HEK293 (cell line): ENCODE measurements around the gene OR52K1.

Experiments used
- CTCF ChIA-PET: fragments of 350-600 bp; formaldehyde crosslinking; extraction: SDS; loops from one replicate; lab custom pipeline; 2021; ENCODE audit warnings: antibody characterized with exemption; lab: Yijun Ruan, JAX
- POLR2A ChIA-PET: fragments of 300-600 bp; formaldehyde crosslinking; extraction: SDS; loops from one replicate; lab custom pipeline; 2020; ENCODE audit warnings: antibody characterized with exemption, inconsistent platforms; lab: Yijun Ruan, JAX
- H3K27ac ChIP-seq: fragments of 200-500 bp; sonication (Bioruptor generic); 2 replicates; pipeline ENCODE4 v1.5.1; 2014; ENCODE audit warnings: low read depth, low read length, control low read depth, inconsistent platforms; ENCODE audit errors: extremely low read depth
- H3K36me3 ChIP-seq, 2 experiments: fragments of 200-500 bp in 1 of 2; sonication (Bioruptor generic) in 1 of 2; 1 replicate in 1 of 2; 2 replicates in 1 of 2; pipeline ENCODE4 v1.5.1; 2014 to 2017; ENCODE audit warnings: inconsistent platforms in 2 of 2, low read length in 2 of 2; ENCODE audit not compliant: control insufficient read depth in 2 of 2, insufficient read depth in 1 of 2
- H3K4me1 ChIP-seq: fragments of 200-500 bp; sonication (Bioruptor generic); 2 replicates; pipeline ENCODE4 v1.5.1; 2014; ENCODE audit warnings: mild to moderate bottlenecking, low read length, inconsistent platforms; ENCODE audit not compliant: control insufficient read depth, insufficient read depth
- H3K4me3 ChIP-seq: 2 replicates; pipeline ENCODE4 v1.5.1; 2011; ENCODE audit warnings: low read depth, mild to moderate bottlenecking, control low read depth, low read length, moderate library complexity
- H3K9me3 ChIP-seq: fragments of 200-500 bp; sonication (Bioruptor generic); 2 replicates; pipeline ENCODE4 v1.5.1; 2014; ENCODE audit warnings: low read depth, low read length, inconsistent platforms; ENCODE audit not compliant: control insufficient read depth, insufficient read depth
- BCL11B ChIP-seq: fragments of 450-650 bp; formaldehyde crosslinking; IDR thresholded peaks from 2 replicates; pipeline ENCODE4 v1.5.1; 2016; ENCODE audit warnings: low read depth, missing biosample characterization, missing genetic modification characterization
- ZNF132 ChIP-seq: fragments of 450-650 bp; formaldehyde crosslinking; IDR thresholded peaks from 2 replicates; pipeline ENCODE4 v1.5.1; 2017; ENCODE audit warnings: missing biosample characterization, missing genetic modification characterization, borderline replicate concordance
- ZNF660 ChIP-seq: fragments of 450-650 bp; IDR thresholded peaks from 2 replicates; pipeline ENCODE4 v1.5.1; 2018; ENCODE audit warnings: missing biosample characterization, mild to moderate bottlenecking, missing genetic modification characterization
- ZNF776 ChIP-seq: fragments of 450-650 bp; formaldehyde crosslinking; IDR thresholded peaks from 2 replicates; pipeline ENCODE4 v1.5.0; 2017; ENCODE audit warnings: missing biosample characterization, missing genetic modification characterization, borderline replicate concordance
- TF ChIP-seq, protein P1 (sequence below): fragments of 450-650 bp; formaldehyde crosslinking; IDR thresholded peaks from 2 replicates; pipeline ENCODE4 v1.5.1; 2016; ENCODE audit warnings: missing biosample characterization, missing genetic modification characterization
- TF ChIP-seq, protein P2 (sequence below): fragments of 450-650 bp; formaldehyde crosslinking; IDR thresholded peaks from 2 replicates; pipeline ENCODE4; 2016; ENCODE audit warnings: missing biosample characterization, missing genetic modification characterization
- TF ChIP-seq, protein P3 (sequence below): fragments of 450-650 bp; formaldehyde crosslinking; IDR thresholded peaks from 2 replicates; pipeline ENCODE4 v1.5.1; 2016; ENCODE audit warnings: missing biosample characterization, missing genetic modification characterization
- TF ChIP-seq, protein P4 (sequence below): sonication (generic); formaldehyde crosslinking; IDR thresholded peaks from 2 replicates; pipeline ENCODE4 v1.8.1; 2022; ENCODE audit warnings: mild to moderate bottlenecking, moderate library complexity, missing genetic modification reagents
- TF ChIP-seq, protein P5 (sequence below): fragments of 450-650 bp; formaldehyde crosslinking; IDR thresholded peaks from 2 replicates; pipeline ENCODE4 v1.5.1; 2016; ENCODE audit warnings: missing biosample characterization, missing genetic modification characterization

The OR52K1 gene

DNA sequence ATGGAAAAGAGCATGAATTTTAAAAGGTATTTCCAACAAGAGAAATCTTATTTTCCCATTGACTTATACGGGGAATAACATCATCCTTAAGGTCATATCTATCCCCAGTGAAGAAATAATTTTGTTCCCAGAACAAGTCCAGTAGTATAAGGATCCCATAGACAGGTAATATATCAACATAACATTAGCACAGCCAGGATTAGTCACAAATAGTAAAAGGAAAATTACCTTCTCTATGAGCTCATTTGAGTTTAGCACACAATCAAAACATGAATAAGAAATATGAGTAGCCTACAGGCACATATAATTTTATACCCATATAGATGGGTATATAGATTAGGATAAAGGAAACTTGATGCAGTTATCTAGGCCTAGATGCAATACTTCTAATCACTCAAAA lies 2.8 kb upstream of the OR52K1 start:
- no peak overlapping the region for H3K27ac ChIP-seq
- TF ChIP-seq, protein P1, sequence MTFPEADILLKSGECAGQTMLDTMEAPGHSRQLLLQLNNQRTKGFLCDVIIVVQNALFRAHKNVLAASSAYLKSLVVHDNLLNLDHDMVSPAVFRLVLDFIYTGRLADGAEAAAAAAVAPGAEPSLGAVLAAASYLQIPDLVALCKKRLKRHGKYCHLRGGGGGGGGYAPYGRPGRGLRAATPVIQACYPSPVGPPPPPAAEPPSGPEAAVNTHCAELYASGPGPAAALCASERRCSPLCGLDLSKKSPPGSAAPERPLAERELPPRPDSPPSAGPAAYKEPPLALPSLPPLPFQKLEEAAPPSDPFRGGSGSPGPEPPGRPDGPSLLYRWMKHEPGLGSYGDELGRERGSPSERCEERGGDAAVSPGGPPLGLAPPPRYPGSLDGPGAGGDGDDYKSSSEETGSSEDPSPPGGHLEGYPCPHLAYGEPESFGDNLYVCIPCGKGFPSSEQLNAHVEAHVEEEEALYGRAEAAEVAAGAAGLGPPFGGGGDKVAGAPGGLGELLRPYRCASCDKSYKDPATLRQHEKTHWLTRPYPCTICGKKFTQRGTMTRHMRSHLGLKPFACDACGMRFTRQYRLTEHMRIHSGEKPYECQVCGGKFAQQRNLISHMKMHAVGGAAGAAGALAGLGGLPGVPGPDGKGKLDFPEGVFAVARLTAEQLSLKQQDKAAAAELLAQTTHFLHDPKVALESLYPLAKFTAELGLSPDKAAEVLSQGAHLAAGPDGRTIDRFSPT (tag by site-specific recombination) = 0 out of 2 replicates have a peak, but pooled peaks have one; percentile 31
- TF ChIP-seq ZNF132 = no peak
- H3K4me1 ChIP-seq = no peaks in the 10 kb centered on the region
- ChIA-PET CTCF (interaction anchor here (1.3 kb wide), 1 partner anchor 14 kb away, joined by 3 read pairs; no protein-coding TSS in a partner anchor), POLR2A (no interaction called here)
- no peaks in the 10 kb centered on the region for H3K9me3 ChIP-seq
- H3K4me3 ChIP-seq = no peak overlapping the region
- H3K36me3 ChIP-seq = no peaks in the 10 kb centered on the region

DNA sequence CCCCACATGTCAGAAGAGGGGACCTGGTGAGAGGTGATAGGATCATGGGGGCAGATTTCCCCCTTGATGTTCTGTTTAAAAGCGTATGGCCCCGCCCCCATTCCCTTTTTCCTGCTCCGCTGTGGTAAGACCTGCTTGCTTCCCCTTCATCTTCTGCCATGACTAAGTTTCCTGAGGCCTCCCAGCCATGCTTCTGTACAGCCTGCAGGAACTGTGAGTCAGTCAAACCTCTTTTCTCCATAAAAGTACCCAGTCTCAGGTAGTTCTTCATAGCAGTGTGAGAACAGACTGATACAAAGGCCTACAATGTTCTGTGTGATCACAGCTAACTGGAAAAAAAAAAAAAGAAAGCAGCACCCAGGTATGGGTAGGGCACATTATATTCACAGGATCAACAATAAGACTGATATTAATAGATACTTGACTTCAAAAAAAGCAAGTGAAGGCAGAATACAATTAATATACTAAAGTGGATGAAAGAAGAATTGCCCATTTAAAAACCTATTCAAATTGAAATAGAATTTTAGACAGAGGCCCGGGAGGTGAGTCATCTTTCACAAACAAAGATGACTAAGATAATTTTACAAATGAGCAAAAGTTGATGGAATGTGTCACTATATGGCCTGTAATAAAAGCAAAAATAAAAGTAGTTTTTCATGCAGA lies 1.7 kb upstream of the OR52K1 start:
- H3K36me3 ChIP-seq = no peaks in the 10 kb centered on the region
- H3K9me3 ChIP-seq = no peaks in the 10 kb centered on the region
- POLR2A ChIA-PET = no interaction called here
- no peak overlapping the region for H3K4me3 ChIP-seq
- TF ChIP-seq, protein P2, sequence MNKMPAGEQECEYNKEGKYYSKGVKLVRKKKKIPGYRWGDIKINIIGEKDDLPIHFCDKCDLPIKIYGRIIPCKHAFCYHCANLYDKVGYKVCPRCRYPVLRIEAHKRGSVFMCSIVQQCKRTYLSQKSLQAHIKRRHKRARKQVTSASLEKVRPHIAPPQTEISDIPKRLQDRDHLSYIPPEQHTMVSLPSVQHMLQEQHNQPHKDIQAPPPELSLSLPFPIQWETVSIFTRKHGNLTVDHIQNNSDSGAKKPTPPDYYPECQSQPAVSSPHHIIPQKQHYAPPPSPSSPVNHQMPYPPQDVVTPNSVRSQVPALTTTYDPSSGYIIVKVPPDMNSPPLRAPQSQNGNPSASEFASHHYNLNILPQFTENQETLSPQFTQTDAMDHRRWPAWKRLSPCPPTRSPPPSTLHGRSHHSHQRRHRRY (tag by site-specific recombination) = no peak
- TF ChIP-seq, protein P3, sequence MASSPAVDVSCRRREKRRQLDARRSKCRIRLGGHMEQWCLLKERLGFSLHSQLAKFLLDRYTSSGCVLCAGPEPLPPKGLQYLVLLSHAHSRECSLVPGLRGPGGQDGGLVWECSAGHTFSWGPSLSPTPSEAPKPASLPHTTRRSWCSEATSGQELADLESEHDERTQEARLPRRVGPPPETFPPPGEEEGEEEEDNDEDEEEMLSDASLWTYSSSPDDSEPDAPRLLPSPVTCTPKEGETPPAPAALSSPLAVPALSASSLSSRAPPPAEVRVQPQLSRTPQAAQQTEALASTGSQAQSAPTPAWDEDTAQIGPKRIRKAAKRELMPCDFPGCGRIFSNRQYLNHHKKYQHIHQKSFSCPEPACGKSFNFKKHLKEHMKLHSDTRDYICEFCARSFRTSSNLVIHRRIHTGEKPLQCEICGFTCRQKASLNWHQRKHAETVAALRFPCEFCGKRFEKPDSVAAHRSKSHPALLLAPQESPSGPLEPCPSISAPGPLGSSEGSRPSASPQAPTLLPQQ (tag by site-specific recombination) = peak; percentile 56; the same call in 1 of the 2 replicates
- TF ChIP-seq BCL11B (tag by site-specific recombination) (no peak), ZNF776 (tag by site-specific recombination) (no peak)
- TF ChIP-seq, protein P4, sequence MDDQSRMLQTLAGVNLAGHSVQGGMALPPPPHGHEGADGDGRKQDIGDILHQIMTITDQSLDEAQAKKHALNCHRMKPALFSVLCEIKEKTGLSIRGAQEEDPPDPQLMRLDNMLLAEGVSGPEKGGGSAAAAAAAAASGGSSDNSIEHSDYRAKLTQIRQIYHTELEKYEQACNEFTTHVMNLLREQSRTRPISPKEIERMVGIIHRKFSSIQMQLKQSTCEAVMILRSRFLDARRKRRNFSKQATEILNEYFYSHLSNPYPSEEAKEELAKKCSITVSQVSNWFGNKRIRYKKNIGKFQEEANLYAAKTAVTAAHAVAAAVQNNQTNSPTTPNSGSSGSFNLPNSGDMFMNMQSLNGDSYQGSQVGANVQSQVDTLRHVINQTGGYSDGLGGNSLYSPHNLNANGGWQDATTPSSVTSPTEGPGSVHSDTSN = no peak
- TF ChIP-seq, all 188 proteins: peak for 1
- Histone ChIP-seq H3K27ac (no peak overlapping the region), H3K4me1 (no peaks in the 10 kb centered on the region)
- CTCF ChIA-PET = no interaction called here

DNA sequence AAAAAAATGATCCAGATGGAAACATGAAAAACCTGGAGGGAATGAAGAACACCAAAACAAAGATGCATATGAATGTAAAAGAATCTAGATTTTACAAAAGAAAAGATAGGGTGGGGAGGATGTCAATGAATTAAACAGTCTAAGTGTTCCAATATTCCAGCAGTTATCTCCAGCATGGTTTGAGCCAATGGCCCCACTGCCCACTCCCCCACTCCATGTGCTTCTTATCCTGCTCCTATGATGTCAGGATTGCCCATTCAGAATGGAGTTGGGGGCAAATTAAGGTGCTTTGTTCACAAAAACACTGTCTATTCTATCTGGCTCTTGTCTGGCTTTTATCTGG lies 1.2 kb upstream of the OR52K1 start:
- no peak for TF ChIP-seq ZNF660
- TF ChIP-seq, protein P5, sequence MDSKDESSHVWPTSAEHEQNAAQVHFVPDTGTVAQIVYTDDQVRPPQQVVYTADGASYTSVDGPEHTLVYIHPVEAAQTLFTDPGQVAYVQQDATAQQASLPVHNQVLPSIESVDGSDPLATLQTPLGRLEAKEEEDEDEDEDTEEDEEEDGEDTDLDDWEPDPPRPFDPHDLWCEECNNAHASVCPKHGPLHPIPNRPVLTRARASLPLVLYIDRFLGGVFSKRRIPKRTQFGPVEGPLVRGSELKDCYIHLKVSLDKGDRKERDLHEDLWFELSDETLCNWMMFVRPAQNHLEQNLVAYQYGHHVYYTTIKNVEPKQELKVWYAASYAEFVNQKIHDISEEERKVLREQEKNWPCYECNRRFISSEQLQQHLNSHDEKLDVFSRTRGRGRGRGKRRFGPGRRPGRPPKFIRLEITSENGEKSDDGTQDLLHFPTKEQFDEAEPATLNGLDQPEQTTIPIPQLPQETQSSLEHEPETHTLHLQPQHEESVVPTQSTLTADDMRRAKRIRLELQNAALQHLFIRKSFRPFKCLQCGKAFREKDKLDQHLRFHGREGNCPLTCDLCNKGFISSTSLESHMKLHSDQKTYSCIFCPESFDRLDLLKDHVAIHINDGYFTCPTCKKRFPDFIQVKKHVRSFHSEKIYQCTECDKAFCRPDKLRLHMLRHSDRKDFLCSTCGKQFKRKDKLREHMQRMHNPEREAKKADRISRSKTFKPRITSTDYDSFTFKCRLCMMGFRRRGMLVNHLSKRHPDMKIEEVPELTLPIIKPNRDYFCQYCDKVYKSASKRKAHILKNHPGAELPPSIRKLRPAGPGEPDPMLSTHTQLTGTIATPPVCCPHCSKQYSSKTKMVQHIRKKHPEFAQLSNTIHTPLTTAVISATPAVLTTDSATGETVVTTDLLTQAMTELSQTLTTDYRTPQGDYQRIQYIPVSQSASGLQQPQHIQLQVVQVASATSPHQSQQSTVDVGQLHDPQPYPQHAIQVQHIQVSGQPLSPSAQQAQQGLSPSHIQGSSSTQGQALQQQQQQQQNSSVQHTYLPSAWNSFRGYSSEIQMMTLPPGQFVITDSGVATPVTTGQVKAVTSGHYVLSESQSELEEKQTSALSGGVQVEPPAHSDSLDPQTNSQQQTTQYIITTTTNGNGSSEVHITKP (tag by site-specific recombination) = peak; percentile 67
- H3K4me1 ChIP-seq = no peaks in the 10 kb centered on the region
- H3K27ac ChIP-seq = no peak overlapping the region
- no peaks in the 10 kb centered on the region for H3K9me3 ChIP-seq
- POLR2A ChIA-PET = no interaction called here
- no peaks in the 10 kb centered on the region for H3K36me3 ChIP-seq
- CTCF ChIA-PET = interaction anchor here (1.1 kb wide), 1 partner anchor 12 kb away, joined by 4 read pairs; no protein-coding TSS in a partner anchor
- H3K4me3 ChIP-seq = no peak overlapping the region
